ENCODE data around the gene FAM76A.
A peak's percentile ranks its signal among the peaks of the same experiment; 100 is the strongest.
"Not testable (repeated sequence)": the region's sequence is repeated elsewhere in the genome, so short reads cannot be mapped to it uniquely, and the experiment has no call there.

Gene FAM76A

DNA sequence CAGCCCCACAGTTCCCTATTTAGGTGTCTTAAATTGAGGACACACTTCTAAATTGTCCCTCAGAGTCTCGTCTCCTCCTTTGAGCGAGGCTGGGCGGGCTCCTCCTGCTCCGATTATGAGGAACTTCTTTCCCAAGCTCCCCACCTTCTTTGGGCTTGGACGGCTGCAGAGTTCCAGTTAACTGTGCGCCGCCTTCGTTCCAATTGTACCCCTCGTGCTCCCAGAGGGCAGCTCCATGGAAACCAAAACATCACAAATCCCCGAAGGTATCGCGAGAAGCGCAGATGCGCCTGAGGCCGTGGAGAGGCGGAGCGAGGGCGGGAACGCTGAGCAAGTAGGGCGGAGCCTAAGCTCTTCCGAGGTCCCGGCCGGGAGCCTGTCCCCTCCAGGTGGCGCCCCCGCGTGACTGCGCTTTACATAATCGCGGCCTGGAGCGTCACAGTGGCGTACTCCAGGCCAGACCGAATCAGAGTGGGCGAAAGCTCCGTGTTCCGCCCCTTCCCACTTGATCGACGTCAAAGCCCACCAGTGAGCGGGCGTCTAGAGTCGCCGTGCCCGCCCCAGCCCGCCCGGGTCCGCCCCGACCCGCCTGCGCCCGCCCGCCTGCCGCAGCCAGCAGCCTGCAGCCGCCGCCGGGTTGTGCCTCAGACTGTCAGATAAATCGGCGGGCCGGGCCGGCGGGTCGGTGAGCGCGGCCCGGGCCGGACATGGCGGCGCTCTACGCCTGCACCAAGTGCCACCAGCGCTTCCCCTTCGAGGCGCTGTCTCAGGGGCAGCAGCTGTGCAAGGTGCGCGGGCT lies at the start of gene FAM76A:
Gene FAM76A (plus strand): TSS at position 588 of the 799 bp plus-strand sequence. CDS start 120 bp downstream, at position 708.
- peak; percentile 99 for DNase-seq (ENCODE audit: low read depth)

DNA sequence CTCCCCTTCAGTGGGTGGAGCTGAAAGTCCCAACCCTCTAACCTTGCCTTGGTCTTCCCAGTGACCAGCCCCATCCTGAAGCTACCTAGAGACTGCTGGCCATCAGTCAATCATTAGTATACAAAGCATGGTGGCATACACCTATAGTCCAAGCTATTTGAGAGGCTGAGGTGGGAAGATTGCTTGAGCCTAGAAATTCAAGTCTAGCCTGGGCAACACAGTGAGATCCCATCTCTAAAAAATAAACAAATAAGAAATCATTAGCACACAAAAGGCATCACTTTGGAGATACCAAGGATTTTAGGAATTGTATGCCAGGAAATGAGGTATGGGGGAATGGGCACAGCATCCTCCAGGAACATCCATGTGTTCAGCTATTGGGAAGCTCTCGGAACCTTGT lies 49.4 kb upstream of the FAM76A start:
- no peak for DNase-seq (ENCODE audit: low read depth)

DNA sequence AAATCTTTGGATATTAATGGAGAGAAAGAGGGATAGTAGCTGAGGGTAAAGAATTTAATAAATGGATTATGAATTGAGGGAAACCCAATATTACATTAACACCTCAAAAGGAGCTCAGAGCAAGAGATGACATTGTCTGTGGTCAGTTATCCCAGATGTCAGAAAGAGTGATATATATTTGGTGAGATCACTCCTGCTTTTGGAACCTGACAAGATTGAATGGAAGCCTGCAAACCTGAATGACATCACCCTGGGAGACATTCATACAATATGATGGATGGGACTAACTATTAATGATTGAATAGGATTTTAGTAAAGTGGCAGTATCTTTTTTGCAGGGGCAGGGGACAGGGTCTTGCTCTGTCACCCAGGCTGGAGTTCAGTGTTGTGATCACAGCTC lies 47.0 kb upstream of the FAM76A start:
- no peak for DNase-seq (ENCODE audit: low read depth)

DNA sequence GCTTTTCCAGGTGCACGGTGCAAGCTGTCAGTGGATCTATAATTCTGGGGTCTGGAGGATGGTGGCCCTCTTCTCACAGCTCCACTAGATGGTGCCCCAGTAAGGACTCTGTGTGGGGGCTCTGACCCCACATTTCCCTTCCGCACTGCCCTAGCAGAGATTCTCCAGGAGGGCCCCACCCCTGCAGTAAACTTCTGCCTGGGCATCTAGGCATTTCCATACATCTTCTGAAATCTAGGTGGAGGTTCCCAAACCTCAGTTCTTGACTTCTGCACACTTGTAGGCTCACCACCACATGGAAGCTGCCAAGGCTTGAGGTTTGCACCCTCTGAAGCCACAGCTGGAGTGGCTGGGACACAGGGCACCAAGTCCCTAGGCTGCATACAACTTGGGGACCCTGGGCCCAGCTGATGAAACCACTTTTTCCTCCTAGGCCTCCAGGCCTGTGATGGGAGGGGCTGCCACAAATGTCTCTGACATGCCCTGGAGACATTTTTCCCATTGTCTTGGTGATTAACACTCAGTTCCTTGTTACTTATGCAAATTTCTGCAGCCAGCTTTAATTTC lies 45.5 kb upstream of the FAM76A start:
- DNase-seq (ENCODE audit: low read depth), result not testable (repeated sequence)

DNA sequence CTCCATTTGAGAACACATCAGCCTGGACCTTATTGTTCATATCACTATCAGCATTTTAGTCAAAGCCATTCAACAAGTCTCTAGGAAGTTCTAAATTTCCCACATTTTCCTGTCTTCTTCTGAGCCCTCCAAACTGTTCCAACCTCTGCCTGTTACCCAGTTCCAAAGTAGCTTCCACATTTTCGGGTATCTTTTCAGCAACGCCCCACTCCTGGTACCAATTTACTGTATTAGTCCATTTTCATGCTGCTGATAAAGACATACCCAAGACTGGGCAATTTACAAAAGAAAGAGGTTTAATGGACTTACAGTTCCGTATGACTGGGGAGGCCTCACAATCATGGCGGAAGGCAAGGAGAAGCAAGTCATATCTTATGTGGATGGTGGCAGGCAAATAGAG lies 44.2 kb upstream of the FAM76A start:
- not testable (repeated sequence) for DNase-seq (ENCODE audit: low read depth)

DNA sequence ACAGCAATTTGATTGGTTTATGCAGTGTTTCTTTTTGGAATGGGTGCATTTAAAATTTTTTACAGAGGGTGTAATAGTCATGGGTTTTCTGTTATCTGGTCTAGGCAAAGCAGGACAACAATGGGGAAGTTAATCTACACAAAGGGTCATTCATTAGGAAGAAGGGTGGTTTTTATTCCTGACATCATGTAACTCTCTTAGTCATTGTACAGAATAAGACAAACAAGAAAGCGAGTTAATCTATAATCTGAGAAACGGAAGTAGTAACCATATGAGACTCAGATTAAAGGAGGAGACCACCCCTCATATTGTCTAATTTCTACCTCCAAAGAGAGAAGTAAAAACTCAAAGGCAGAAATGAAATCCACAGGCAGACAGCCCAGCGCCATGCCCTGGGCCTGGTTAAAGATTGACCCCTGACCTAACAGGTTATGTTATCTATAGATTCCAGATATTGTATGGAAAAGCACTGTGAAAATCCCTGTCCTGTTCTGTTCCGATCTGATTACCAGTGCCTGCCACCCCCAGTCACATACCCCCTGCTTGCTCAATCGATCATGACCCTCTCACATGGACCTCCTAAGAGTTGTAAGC lies 43.3 kb upstream of the FAM76A start:
- DNase-seq (ENCODE audit: low read depth), result no peak

DNA sequence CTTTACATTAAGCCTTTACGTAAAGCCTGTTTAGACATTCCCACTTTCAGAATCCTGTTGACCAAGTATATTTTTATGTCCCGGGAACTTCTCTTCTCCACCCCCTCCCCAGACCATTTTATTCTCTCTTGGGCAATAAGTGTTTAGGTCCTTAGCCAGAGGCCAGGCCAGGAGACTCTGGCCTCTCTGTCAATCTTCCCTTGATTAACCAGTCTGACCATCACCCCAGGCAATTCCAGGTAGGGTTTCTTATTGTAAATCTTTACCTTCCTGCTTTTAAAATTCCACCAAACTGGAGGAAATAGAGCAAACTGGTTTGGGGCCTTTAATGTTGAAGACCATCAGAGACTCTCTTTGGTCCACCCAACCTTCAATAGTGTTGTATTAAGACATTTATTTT lies 41.6 kb upstream of the FAM76A start:
- no peak for DNase-seq (ENCODE audit: low read depth)

DNA sequence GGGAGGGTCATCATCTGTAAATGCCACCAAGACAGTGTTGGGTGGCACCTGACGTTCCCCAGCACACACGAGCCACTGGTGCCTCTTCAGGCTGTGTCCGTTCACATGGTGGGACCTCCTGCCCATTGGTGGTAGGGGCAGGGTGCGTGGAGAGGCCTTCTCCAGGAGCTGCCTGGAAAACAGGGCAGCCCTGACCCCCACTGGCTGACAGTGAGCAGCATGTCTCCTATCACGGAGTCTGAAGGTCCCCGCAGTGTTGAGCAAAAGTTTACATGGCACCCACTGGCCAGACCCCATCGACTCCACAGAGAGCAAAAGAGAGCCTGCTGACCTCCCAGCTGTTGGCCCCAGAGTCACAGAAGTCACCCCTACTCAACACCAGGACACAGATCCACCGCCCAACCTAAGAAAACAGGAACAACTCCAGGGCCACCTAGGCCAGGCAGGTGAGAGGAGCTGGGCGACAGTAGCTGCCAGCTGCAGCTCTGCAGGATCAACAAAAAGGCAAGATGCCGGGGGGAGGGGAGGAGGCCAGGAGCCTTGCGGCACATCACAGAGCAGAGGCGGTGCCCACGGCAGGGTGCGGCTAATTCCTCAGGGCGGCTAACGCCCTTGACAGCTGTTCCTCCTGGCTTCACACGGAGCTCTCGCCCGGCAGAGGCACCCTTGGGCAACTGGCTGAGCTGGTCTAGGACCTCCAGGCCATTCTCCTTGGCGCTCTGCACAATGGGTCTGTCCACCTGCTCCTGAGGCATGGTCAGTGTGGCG lies 39.4 kb upstream of the FAM76A start:
- DNase-seq (ENCODE audit: low read depth), result no peak

DNA sequence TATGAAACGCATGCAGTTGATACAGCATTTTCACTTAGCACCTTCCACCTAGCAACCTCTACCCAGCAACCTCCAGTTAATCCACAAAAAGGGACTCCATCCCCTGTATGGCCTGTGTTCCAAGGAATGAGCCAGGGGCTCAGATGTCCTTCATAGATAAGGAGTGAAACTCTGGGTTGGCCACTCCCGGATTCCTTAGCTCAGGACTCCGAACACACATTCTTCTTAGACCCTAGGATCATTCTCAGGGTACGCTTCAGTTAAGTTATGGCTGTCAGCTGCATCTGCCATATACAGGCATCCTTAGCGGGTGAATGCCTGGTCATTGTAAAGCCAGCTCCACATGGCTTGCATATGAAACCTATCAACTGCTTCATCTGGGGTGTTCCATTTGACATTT lies 37.9 kb upstream of the FAM76A start:
- no peak for DNase-seq (ENCODE audit: low read depth)

DNA sequence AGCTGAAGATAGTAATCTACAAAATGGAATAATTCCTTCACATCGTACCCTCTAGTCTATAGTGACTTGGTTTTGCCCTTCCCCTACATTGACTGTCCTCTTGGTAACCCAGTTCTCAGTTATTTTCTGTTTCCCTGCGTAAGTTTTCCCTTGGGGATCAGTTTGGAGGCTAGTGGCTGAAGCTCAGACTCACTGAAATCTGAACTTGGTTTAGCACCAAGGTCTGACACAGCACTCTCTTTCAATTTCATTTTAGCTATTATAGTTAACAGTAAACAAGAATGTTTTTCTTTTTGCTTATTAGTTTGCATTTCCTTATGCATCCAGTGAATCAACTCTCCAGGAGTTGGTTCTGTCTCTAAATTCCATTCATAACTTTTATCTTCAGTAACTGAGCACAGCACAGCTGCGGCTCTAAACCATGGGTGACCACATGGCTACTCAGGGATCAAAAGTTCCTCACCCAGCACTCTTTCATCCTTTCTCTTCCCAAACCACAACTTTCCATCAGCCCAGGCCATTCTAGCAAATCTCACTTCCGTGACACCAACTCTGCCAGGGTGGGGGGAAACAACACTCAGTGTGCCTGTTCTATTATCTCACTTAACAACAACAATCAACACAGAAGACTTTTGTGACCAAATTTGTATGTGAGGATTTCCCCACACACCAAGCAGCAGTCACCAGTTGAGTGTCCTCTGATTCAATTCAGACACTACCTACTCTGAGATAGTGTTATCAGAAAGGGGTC lies 36.2 kb upstream of the FAM76A start:
- no peak for DNase-seq (ENCODE audit: low read depth)

DNA sequence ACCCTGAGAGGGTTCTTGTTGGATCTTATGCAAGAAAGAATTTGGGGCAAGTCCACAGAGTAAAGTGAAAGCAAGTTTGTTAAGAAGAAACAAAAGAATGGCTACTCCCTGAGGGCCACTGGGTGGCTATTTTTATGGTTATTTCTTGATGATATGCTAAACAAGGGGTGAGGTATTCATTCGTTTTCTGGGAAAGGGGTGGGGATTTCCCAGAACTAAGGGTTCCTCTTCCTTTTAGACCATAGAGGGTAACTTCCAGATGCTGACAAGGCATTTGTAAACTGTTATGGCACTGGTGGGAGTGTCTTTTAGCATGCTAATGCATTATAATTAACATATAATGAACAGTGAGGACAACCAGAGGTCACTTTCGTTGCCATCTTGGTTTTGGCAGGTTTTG lies 35.6 kb upstream of the FAM76A start:
- no peak for DNase-seq (ENCODE audit: low read depth)

DNA sequence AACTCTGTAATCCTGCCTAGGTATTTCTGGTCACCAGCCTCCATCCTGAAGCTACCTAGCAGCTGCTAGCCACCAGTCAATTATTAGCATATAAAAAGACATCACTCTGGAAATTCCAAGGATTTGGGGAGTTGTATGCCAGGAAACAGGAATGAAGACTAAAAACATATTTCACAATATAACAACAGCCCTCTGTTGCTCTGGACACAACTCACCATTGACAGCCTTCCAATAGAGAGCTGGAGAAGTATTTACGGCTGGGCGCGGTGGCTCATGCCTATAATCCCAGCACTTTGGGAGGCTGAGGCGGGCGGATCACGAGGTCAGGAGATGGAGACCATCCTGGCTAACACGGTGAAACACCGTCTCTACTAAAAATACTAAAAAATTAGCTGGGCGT lies 28.9 kb upstream of the FAM76A start:
- DNase-seq (ENCODE audit: low read depth), result not testable (repeated sequence)

DNA sequence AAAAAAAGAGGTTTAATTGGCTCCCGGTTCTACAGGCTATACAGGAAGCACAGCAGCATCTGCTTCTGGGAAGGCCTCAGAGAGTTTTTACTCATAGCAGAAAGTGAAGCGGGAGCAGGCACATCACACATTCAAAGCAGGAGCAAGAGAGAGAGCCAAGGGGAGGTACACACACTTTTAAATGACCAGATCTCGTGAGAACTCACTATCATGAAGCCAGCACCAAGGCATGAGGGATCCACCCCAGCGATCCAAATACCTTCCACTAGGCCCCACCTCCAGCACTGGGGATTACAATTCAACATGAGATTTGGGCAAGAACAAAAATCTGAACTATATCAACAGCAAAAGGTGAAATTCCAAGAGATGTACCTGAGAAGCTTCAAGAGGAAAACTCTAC lies 20.8 kb upstream of the FAM76A start:
- no peak for DNase-seq (ENCODE audit: low read depth)

DNA sequence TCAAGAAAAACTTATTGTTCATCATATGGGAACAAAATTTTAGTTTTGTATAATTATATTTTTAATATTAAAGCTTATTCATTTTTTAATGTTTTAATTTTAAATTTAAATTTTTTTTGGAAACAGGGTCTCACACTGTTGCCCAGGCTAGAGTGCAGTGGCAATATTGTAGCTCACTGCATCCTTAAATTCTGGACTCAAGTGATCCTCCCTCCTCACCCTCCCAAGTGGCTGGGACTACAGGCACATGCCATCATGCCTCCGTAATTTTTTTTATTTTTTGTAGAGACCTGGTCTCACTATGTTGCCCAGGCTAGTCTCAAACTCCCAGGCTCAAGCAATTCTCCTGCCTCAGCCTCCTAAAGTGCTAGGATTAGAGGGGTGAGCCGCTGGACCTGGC lies 20.2 kb upstream of the FAM76A start:
- DNase-seq (ENCODE audit: low read depth), result no peak

DNA sequence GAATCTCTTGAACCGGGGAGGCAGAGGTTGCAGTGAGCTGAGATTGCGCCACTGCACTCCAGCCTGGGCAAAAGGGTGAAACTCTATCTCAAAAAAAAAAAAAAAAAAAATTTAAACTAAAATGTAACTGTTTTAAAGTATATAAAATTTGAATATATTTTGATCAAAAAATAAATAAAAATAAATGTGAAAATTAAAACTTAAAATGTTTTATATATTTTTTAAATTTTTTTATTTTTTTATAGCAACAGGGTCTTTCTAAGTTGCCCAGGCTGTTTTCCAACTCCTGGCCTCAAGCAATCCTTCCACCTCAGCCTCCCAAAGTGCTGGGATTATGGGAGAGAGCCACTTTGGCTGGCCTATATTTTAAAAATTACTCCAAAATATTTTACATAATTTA lies 15.2 kb upstream of the FAM76A start:
- DNase-seq (ENCODE audit: low read depth), result no peak

DNA sequence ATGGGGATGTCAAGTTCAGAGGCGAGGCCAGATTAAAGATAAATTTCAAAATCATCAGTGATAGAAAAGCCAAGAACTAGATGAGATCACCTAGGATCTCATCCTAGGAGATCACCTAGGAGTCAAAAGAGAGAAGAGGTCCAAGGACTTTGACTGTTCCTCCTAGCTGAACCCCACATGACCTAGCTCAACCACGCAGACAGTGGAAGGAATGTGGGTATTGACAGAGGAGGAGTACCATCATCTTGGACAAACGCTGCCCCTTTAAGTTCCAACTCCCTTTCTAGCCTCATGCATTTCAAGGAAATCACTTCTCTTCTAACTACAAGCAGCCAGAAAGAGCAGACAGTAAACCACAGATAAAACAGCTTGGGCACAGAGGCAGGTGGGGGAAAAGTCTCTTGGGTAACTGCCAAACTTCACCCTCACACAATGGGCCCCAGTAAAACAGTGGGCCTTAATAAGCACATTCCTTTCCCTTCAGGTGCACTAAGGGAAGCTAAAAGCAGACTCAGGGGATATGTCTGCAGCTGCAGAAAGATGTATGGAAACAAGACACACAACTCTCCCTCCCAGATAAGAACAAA lies 12.5 kb upstream of the FAM76A start:
- DNase-seq (ENCODE audit: low read depth), result no peak

DNA sequence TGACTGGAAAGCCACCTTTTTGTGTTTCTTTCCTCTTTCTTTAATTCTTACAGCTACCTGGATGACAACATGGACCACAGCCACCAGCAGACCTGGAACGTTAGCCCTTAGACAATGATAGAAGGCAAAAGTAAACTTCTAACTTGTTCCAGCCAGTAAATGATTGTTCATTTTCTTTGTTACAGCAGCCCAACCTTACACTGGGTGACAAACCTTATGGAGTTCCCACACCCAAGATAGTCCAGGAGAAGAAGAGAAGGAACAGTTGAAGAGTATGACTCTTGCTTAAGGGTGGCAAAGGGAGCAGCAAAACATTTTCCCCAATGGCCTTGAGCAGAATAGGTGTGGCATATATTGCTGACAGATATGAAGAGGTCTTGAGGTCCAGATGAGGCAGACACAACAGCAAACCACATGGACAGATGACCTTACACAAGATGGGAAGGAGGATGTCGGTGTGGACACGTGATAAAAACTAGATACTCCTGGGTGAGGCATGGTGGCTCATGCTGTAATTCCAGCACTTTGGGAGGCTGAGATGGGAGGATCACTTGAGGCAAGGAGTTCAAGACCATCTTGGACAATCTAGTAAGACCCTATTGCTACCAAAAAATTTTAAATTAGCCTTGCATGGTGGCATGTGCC lies 11.8 kb upstream of the FAM76A start:
- no peak for DNase-seq (ENCODE audit: low read depth)

DNA sequence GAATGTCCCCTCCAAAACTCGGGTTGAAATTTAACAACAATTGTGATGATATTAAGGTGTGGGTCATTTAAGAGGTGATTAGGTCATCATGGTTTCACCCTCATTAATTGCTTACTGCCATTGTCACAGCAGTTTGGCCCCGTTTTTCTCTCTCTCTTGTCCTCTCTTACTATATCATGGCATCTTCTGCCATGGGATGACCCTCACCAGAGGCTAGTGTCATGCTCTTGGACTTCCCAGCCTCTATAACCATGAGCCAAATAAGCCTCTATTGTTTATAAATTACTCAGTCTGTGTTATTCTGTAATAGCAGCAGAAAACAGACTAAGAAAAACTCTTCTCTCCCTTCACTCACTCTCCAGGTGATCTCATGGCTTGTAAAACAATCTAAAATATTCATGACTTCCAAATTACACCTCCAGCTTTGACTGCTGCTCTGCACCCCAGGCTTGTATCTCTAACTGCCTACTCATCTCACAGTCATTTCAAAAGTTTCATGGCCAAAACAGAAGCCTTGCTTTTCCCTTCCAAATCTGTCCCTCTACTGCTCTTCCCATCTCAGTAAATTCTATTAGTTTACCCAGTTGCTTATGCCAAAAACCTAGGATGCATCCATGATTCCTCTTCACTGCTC lies 9.4 kb upstream of the FAM76A start:
- DNase-seq (ENCODE audit: low read depth), result no peak

DNA sequence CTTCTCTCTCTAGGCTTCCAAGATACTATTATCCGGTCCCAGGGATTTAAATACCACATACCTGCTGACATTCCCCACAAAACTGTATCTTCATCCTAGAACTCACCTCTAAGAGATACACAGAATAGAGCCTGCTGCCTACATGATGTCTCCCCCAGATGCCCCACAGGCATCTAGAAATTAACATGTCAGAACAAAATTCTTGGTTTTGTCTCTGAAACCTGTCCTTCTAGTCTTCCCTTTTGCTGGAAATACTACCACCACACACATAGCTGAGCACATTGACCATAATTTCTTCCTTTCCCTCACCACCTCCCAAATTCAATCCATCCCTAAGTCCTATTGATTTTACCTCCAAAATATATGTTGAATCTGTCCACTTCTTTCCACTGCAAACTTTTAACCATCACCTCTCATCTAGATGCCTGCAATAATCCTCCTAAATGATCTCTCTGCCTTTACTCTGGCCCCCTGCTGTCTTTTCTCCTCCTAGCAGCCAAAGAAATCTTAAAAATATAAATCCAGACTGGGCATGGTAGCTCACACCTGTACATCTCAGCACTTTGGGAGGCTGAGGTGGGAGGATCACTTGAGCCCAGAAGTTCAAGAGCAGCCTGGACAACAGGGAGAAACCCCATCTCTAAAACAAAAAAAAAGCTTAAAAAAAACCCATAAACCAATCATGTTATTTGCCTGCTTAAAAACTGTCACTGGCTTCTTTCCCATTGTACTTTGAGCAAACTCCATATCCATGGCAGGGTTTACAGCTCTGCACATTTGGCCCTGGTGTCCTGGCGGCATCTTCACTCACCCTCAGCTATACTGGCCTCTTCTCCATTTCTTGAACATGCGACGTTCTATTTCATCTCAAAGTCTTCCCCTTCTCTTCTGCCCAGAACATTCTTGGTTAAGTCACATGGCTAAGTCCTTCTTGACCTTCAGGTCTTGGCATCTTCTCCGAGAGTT lies 6.2 kb upstream of the FAM76A start:
- DNase-seq (ENCODE audit: low read depth), result no peak
